ENCODE data around the gene TAGAP.

The TAGAP gene

DNA sequence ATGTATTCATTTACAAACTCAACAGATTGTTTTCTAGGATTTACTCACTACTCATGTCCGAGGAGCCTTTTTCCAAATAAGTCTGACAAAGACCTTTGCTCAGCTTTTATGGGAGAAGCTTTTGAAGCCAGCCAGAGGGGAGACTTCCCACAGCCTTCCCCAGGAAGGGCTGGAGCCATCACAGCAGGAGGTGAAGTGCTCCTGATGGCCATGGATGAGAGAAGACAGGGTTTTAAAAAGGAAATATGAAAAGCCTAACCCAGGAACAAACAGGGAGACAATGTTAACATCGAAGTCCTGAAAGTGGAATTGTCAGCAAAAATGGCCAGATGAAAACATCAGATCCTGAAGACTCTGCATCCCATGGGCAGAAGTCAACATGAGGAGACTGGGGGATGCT is 11.6 kb upstream of the TAGAP start:
- ChIA-PET CTCF (interaction anchor here (0.6 to 1.8 kb wide), 3 partner anchors 11 to 48 kb away, joined by 3 to 6 read pairs (median 3); no protein-coding TSS in a partner anchor), POLR2A (no interaction called here)
- no peak for TF ChIP-seq L3MBTL2 (conservative IDR thresholded peaks at IDR 0.05)
- TF ChIP-seq FOXM1 (IDR thresholded peaks at IDR 0.05; ENCODE audit: borderline replicate concordance): no peak
- no peak for TF ChIP-seq SP1 (IDR thresholded peaks at IDR 0.05)
- TF ChIP-seq ZNF384 (IDR thresholded peaks at IDR 0.05): no peak
- no peak for TF ChIP-seq NFRKB (IDR thresholded peaks at IDR 0.05)
- no peak for TF ChIP-seq SUZ12 (IDR thresholded peaks at IDR 0.05)
- no peak for TF ChIP-seq ARNT (IDR thresholded peaks at IDR 0.05)
- DNase-seq (ENCODE audit: extremely low spot score): peak; percentile 26

DNA sequence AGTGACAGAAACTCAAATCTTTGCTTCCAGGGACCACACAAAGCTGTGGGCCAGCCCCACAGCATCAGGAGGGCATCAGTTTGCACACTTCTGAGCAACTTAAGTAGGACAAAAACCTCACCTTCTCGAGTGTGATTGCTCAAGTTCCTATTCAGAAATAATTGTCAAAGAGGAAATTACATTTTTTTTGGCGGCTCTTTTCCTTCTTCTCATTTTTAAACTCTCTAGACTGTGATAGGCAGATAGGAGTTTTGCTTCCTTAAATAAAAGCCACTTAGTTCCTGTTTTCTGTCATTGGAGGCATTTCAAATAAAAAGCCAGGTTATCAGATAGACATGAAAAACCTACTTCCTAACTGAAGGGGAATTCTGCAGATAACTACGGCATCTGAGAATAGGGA is 11.2 kb upstream of the TAGAP start:
- POLR2A ChIA-PET: interaction anchor here (0.7 kb wide), 1 partner anchor 55 kb away, joined by 3 read pairs; the partner anchor contains the start of gene RSPH3
- no peak for TF ChIP-seq NFRKB (IDR thresholded peaks at IDR 0.05)
- no peak for TF ChIP-seq LEF1 (IDR thresholded peaks at IDR 0.05; ENCODE audit: borderline replicate concordance)
- TF ChIP-seq, protein P1, sequence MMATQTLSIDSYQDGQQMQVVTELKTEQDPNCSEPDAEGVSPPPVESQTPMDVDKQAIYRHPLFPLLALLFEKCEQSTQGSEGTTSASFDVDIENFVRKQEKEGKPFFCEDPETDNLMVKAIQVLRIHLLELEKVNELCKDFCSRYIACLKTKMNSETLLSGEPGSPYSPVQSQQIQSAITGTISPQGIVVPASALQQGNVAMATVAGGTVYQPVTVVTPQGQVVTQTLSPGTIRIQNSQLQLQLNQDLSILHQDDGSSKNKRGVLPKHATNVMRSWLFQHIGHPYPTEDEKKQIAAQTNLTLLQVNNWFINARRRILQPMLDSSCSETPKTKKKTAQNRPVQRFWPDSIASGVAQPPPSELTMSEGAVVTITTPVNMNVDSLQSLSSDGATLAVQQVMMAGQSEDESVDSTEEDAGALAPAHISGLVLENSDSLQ (IDR thresholded peaks at IDR 0.05): no peak
- no peak for TF ChIP-seq SP1 (IDR thresholded peaks at IDR 0.05)
- TF ChIP-seq TARDBP (IDR thresholded peaks at IDR 0.05): no peak
- TF ChIP-seq HDGF (IDR thresholded peaks at IDR 0.05; ENCODE audit: borderline replicate concordance): no peak
- TF ChIP-seq FOXK2 (IDR thresholded peaks at IDR 0.05): no peak
- TF ChIP-seq ZNF384 (IDR thresholded peaks at IDR 0.05): no peak
- no peak for TF ChIP-seq ARNT (IDR thresholded peaks at IDR 0.05)
- no peak for TF ChIP-seq SUZ12 (IDR thresholded peaks at IDR 0.05)
- no peak for TF ChIP-seq ELF4 (IDR thresholded peaks at IDR 0.05)
- TF ChIP-seq L3MBTL2 (conservative IDR thresholded peaks at IDR 0.05): no peak
- no peak for TF ChIP-seq FOXA1 (IDR thresholded peaks at IDR 0.05)
- TF ChIP-seq CTBP1 (IDR thresholded peaks at IDR 0.05; ENCODE audit: borderline replicate concordance): no peak
- no peak for TF ChIP-seq FOXM1 (IDR thresholded peaks at IDR 0.05; ENCODE audit: borderline replicate concordance)
- no peak for TF ChIP-seq BHLHE40 (IDR thresholded peaks at IDR 0.05; ENCODE audit: borderline replicate concordance)
- CTCF ChIA-PET: interaction anchor here (0.6 to 1.8 kb wide), 3 partner anchors 11 to 48 kb away, joined by 3 to 6 read pairs (median 3); no protein-coding TSS in a partner anchor
- DNase-seq (ENCODE audit: extremely low spot score): no peak

DNA sequence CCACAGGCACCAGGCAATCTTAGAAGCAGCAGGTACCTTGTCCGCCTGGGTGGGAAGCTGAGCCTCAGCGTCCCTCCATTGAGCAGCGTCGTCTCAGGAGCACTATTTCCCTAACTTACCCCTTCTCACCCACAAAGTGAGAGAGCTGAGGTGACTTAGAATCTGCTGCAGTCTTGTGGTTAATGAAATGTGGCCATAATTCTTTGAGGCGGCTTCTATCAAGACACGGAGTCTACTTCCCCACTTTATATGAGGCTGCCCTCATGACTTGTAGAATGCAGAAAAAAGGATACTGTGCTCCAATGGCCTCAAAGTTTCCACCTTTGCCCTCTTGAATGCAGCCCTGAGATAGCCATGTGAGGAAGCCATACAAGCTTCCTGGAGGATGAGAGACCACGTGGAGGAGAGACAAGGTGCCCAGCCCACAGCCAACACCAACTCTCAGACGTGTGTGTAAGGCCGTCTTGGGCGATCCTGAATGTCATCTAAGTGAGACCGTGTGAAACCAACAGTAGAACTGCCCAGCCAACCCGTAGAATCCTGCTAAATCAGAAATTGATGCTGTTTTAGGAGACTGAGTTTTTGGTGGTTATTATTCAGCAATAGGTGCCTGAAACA is 9.1 kb upstream of the TAGAP start:
- DNase-seq (ENCODE audit: extremely low spot score): no peak
- no peak for TF ChIP-seq BHLHE40 (IDR thresholded peaks at IDR 0.05; ENCODE audit: borderline replicate concordance)
- TF ChIP-seq, protein P1 (IDR thresholded peaks at IDR 0.05): no peak
- no peak for TF ChIP-seq LEF1 (IDR thresholded peaks at IDR 0.05; ENCODE audit: borderline replicate concordance)
- TF ChIP-seq FOXM1 (IDR thresholded peaks at IDR 0.05; ENCODE audit: borderline replicate concordance): no peak
- no peak for TF ChIP-seq FOXK2 (IDR thresholded peaks at IDR 0.05)
- TF ChIP-seq ARNT (IDR thresholded peaks at IDR 0.05): no peak
- no peak for TF ChIP-seq ZNF384 (IDR thresholded peaks at IDR 0.05)
- CTCF ChIA-PET: no interaction called here
- POLR2A ChIA-PET: no interaction called here

DNA sequence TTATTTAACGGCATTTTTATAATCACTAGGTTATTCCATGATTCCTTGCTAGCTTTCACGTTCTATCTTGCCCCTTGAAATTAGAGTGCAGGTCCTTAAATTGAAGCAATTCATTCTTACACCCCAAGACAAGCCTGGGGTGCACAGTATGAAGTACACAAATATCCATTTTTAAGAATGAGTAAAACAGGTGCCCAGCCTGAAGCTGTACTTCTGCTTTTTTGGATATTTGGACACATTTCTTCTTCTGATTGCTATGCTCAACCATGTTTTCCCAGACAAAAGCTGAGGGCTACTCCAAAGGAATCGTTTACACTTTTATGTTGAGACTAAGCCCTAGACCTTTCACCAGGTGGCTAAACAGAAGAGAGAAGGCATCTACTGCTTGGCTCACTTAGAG is 7.9 kb upstream of the TAGAP start:
- ChIA-PET CTCF (no interaction called here), POLR2A (no interaction called here)
- DNase-seq (ENCODE audit: extremely low spot score): no peak
- TF ChIP-seq FOXA1 (IDR thresholded peaks at IDR 0.05) (no peak), CTBP1 (IDR thresholded peaks at IDR 0.05; ENCODE audit: borderline replicate concordance) (no peak), NFRKB (IDR thresholded peaks at IDR 0.05) (no peak), ZNF384 (IDR thresholded peaks at IDR 0.05) (no peak), FOXM1 (IDR thresholded peaks at IDR 0.05; ENCODE audit: borderline replicate concordance) (no peak), L3MBTL2 (conservative IDR thresholded peaks at IDR 0.05) (no peak), SUZ12 (IDR thresholded peaks at IDR 0.05) (no peak), SP1 (IDR thresholded peaks at IDR 0.05) (no peak)

DNA sequence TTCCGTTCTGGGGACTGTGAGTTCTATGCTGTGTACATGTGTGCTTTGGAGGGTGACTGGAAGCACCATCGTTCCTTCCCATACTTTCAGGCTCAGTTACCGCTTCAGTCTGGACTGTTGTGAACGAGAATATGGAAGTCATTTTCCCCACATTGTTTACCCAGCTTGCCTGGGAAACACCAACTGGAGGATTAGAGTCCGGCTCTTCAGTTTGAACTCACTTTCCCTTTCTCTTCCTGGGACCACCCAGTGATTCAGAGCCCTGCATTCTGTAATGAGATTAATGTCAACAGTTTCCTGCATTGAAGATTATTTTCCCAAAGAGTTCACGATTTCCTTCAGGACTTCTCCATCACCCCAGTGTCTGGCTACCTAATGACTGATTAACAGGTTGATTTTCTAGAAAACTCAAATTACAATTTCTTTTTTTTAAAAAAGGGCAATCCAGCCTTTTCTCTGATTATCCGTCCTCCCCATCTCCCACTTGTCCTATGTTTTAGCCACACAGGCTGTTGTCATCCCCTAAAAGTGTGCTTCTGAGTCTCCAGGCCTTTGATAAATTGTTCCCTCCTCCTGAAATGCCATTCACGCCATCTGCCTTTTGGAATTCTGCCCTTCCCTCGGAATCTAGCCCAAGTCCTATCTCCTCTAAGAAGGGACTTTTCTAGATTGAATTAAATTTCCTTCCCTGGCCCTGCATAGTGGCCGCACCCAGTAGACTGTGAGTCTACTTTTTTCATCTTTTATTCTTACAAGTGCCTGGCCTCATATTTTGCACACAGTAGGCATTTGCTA is 3.3 kb upstream of the TAGAP start:
- TF ChIP-seq FOXM1 (IDR thresholded peaks at IDR 0.05; ENCODE audit: borderline replicate concordance) (no peak), TARDBP (IDR thresholded peaks at IDR 0.05) (no peak), ARNT (IDR thresholded peaks at IDR 0.05) (no peak), NFRKB (IDR thresholded peaks at IDR 0.05) (no peak), ELF4 (IDR thresholded peaks at IDR 0.05) (no peak), FOXA1 (IDR thresholded peaks at IDR 0.05) (no peak), SUZ12 (IDR thresholded peaks at IDR 0.05) (no peak), HDGF (IDR thresholded peaks at IDR 0.05; ENCODE audit: borderline replicate concordance) (no peak), BHLHE40 (IDR thresholded peaks at IDR 0.05; ENCODE audit: borderline replicate concordance) (no peak), SP1 (IDR thresholded peaks at IDR 0.05) (no peak)
- TF ChIP-seq, protein P1 (IDR thresholded peaks at IDR 0.05): no peak
- DNase-seq (ENCODE audit: extremely low spot score): no peak
- POLR2A ChIA-PET: no interaction called here
- CTCF ChIA-PET: no interaction called here

DNA sequence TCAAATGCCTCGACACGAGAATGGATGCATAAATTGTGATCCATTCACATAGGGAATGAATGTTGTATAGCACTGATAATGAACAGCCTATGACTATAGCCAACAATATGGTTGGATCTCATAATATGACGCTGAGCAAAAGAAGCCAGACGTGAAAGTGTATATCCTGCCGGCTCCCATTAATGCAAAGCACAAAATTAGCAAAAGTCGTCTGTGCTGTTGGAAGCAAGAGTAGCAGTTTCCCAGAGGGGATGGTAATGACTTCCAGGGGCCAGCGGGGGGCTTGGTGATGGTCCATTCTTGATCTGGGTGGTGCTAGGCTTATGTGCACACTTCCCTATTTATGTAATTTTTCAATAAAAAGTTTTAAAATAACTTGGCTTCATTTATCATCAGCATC is 1.0 kb upstream of the TAGAP start:
- TF ChIP-seq NFRKB (IDR thresholded peaks at IDR 0.05): no peak
- no peak for TF ChIP-seq CTBP1 (IDR thresholded peaks at IDR 0.05; ENCODE audit: borderline replicate concordance)
- TF ChIP-seq FOXM1 (IDR thresholded peaks at IDR 0.05; ENCODE audit: borderline replicate concordance): no peak
- no peak for TF ChIP-seq L3MBTL2 (conservative IDR thresholded peaks at IDR 0.05)
- TF ChIP-seq ARNT (IDR thresholded peaks at IDR 0.05): no peak
- no peak for TF ChIP-seq ZNF384 (IDR thresholded peaks at IDR 0.05)
- TF ChIP-seq LEF1 (IDR thresholded peaks at IDR 0.05; ENCODE audit: borderline replicate concordance): no peak
- TF ChIP-seq HDGF (IDR thresholded peaks at IDR 0.05; ENCODE audit: borderline replicate concordance): no peak
- no peak for TF ChIP-seq SUZ12 (IDR thresholded peaks at IDR 0.05)
- TF ChIP-seq TARDBP (IDR thresholded peaks at IDR 0.05): no peak
- ChIA-PET POLR2A (no interaction called here), CTCF (no interaction called here)
- DNase-seq (ENCODE audit: extremely low spot score): no peak

All from HEK293T (cell line).